H9 (cell line): ENCODE data around the gene SRBD1. TPM values are rescaled to one million over a fixed set of nuclear protein-coding genes. Genes with fewer than 3 reads are reported as not detected.
A peak's percentile ranks its signal among the peaks of the same experiment; 100 is the strongest.

Experiments
- DNase-seq: peaks from one replicate; pipeline ENCODE4 v3.0.0-alpha.2; 2017
- H2AFZ ChIP-seq: one replicate; pipeline ENCODE4 v1.6.1; 2013; ENCODE audit warnings: mild to moderate bottlenecking, low read length, control low read depth, moderate library complexity
- H2AK5ac ChIP-seq: 2 replicates; pipeline ENCODE4 v1.6.1; 2013; ENCODE audit warnings: low read length, control low read depth, mixed read lengths; ENCODE audit not compliant: insufficient read length
- H2BK120ac ChIP-seq: one replicate; pipeline ENCODE4 v1.6.1; 2013; ENCODE audit warnings: low read depth, mild to moderate bottlenecking, low read length, control low read depth, inconsistent platforms; ENCODE audit not compliant: poor library complexity, severe bottlenecking
- H2BK12ac ChIP-seq: 2 replicates; pipeline ENCODE4 v1.6.1; 2013; ENCODE audit warnings: low read length, control low read depth, mixed read lengths, low read depth; ENCODE audit not compliant: insufficient read length
- H2BK15ac ChIP-seq: 2 replicates; pipeline ENCODE4 v1.6.1; 2013; ENCODE audit warnings: low read depth, low read length, control low read depth
- H2BK20ac ChIP-seq: one replicate; pipeline ENCODE4 v1.6.1; 2013; ENCODE audit warnings: low read depth, mild to moderate bottlenecking, low read length, control low read depth, inconsistent platforms; ENCODE audit not compliant: poor library complexity, severe bottlenecking
- H2BK5ac ChIP-seq: 2 replicates; pipeline ENCODE4 v1.6.1; 2013; ENCODE audit warnings: low read length, control low read depth, mixed read lengths; ENCODE audit not compliant: insufficient read length
- H3K14ac ChIP-seq: 2 replicates; pipeline ENCODE4 v1.6.1; 2013; ENCODE audit warnings: low read length, control low read depth; ENCODE audit not compliant: insufficient read depth
- H3K18ac ChIP-seq: 2 replicates; pipeline ENCODE4 v1.6.1; 2013; ENCODE audit warnings: low read depth, mild to moderate bottlenecking, mixed read lengths, low read length, control low read depth; ENCODE audit not compliant: insufficient read length
- H3K23ac ChIP-seq: 2 replicates; pipeline ENCODE4 v1.6.1; 2013; ENCODE audit warnings: low read length, control low read depth, mixed read lengths, low read depth; ENCODE audit not compliant: insufficient read length
- H3K23me2 ChIP-seq: 2 replicates; pipeline ENCODE4 v1.6.1; 2013; ENCODE audit warnings: low read depth, mild to moderate bottlenecking, mixed read lengths, low read length, control low read depth; ENCODE audit not compliant: insufficient read length, poor library complexity, severe bottlenecking
- H3K27ac ChIP-seq: 2 replicates; pipeline ENCODE4 v1.5.1; 2013; ENCODE audit warnings: low read length, control low read depth, mixed read lengths, low read depth; ENCODE audit not compliant: insufficient read length
- H3K27me3 ChIP-seq: 2 replicates; pipeline ENCODE4 v1.6.1; 2013; ENCODE audit warnings: low read length, control low read depth, inconsistent platforms; ENCODE audit not compliant: insufficient read depth
- H3K4ac ChIP-seq: 2 replicates; pipeline ENCODE4 v1.6.1; 2013; ENCODE audit warnings: low read depth, mild to moderate bottlenecking, control low read depth, inconsistent platforms, low read length, moderate library complexity
- H3K4me1 ChIP-seq: 2 replicates; pipeline ENCODE4 v1.6.1; 2013; ENCODE audit warnings: low read length, control low read depth, inconsistent platforms; ENCODE audit not compliant: insufficient read depth
- H3K4me2 ChIP-seq: 2 replicates; pipeline ENCODE4 v1.6.1; 2013; ENCODE audit warnings: low read length, control low read depth, mixed read lengths; ENCODE audit not compliant: insufficient read length, insufficient read depth
- H3K56ac ChIP-seq: 2 replicates; pipeline ENCODE4 v1.6.1; 2013; ENCODE audit warnings: low read depth, mild to moderate bottlenecking, mixed read lengths, low read length, control low read depth; ENCODE audit not compliant: insufficient read length
- H3K79me1 ChIP-seq: 2 replicates; pipeline ENCODE4 v1.6.1; 2013; ENCODE audit warnings: low read depth, mild to moderate bottlenecking, moderate library complexity, low read length, control low read depth, inconsistent platforms; ENCODE audit not compliant: insufficient read depth, poor library complexity, severe bottlenecking
- H3K79me2 ChIP-seq: 2 replicates; pipeline ENCODE4 v1.6.1; 2013; ENCODE audit warnings: low read length, control low read depth, inconsistent platforms; ENCODE audit not compliant: insufficient read depth
- H3K9ac ChIP-seq: 2 replicates; pipeline ENCODE4 v1.6.1; 2013; ENCODE audit warnings: low read length, control low read depth, mixed read lengths; ENCODE audit not compliant: insufficient read length; ENCODE audit errors: extremely low read depth
- H3K9me3 ChIP-seq: one replicate; pipeline ENCODE4 v1.6.1; 2013; ENCODE audit warnings: low read depth, low read length, inconsistent platforms; ENCODE audit not compliant: control insufficient read depth
- H3T11ph ChIP-seq: one replicate; pipeline ENCODE4 v1.6.1; 2013; ENCODE audit warnings: mild to moderate bottlenecking, low read length, control low read depth, inconsistent platforms
- H4K20me1 ChIP-seq: one replicate; pipeline ENCODE4 v1.6.1; 2013; ENCODE audit not compliant: control insufficient read depth, insufficient read length, insufficient read depth
- H4K5ac ChIP-seq: 2 replicates; pipeline ENCODE4 v1.6.1; 2013; ENCODE audit warnings: low read depth, mild to moderate bottlenecking, mixed read lengths, low read length, control low read depth; ENCODE audit not compliant: insufficient read length
- H4K8ac ChIP-seq: replicated peaks from 2 replicates; pipeline ENCODE4 v1.6.1; 2013; ENCODE audit warnings: low read length, control low read depth, mixed read lengths, low read depth; ENCODE audit not compliant: insufficient read length
- H4K91ac ChIP-seq: 2 replicates; pipeline ENCODE4 v1.6.1; 2013; ENCODE audit warnings: low read depth, mild to moderate bottlenecking, moderate library complexity, mixed read lengths, low read length, control low read depth; ENCODE audit not compliant: insufficient read length
- H3K27ac Mint-ChIP-seq, 3 experiments: 2 replicates in 2 of 3; 3 replicates in 1 of 3; pipeline ENCODE4 v1.8.0; 2020 to 2021; ENCODE audit warnings: mixed read lengths in 3 of 3, mild to moderate bottlenecking in 1 of 3, moderate library complexity in 1 of 3
- H3K27me3 Mint-ChIP-seq: 2 replicates; pipeline ENCODE4 v1.8.0; 2021; ENCODE audit warnings: low read depth, mild to moderate bottlenecking, moderate library complexity, mixed read lengths
- H3K36me3 Mint-ChIP-seq, 3 experiments: 2 replicates in 2 of 3; 3 replicates in 1 of 3; pipeline ENCODE4 v1.8.0; 2020 to 2021; ENCODE audit warnings: low read depth in 3 of 3, mixed read lengths in 3 of 3; ENCODE audit not compliant: insufficient read depth in 1 of 3
- H3K4me1 Mint-ChIP-seq, 2 experiments: 2 replicates each; pipeline ENCODE4 v1.8.0; 2020; ENCODE audit warnings: mixed read lengths in 2 of 2
- H3K4me3 Mint-ChIP-seq, 2 experiments: 2 replicates in 1 of 2; 3 replicates in 1 of 2; pipeline ENCODE4 v1.8.0; 2020 to 2021; ENCODE audit warnings: mild to moderate bottlenecking in 2 of 2, mixed read lengths in 2 of 2, moderate library complexity in 1 of 2
- H3K9me3 Mint-ChIP-seq, 2 experiments: 2 replicates in 1 of 2; 3 replicates in 1 of 2; pipeline ENCODE4 v1.8.0; 2020; ENCODE audit warnings: mild to moderate bottlenecking in 2 of 2, mixed read lengths in 2 of 2, moderate library complexity in 1 of 2
- WGBS: extraction: QIAGEN DNeasy Blood & Tissue Kit; methylation state at CpG from one replicate; pipeline ENCODE4 v1.1.7; 2013; ENCODE audit warnings: missing lambda C conversion rate, low lambda C conversion rate, mixed read lengths; ENCODE audit not compliant: insufficient read length; ENCODE audit errors: extremely low coverage; 5-methylcytosine and 5-hydroxymethylcytosine counted together
- total RNA-seq: library from RNA; stranded (reverse); gene quantifications from 2 replicates; pipeline ENCODE4 v1.2.1, GENCODE V29; 2021
- TF ChIP-seq, protein P1 (sequence below): fragments of 200-600 bp; sonication (generic); conservative IDR thresholded peaks from 3 replicates; pipeline ENCODE4 v1.8.0; 2021; ENCODE audit warnings: antibody characterized with exemption, mild to moderate bottlenecking

SRBD1 gene
- total RNA-seq, 1 experiment from 2014 or later, result 18.3 TPM

DNA sequence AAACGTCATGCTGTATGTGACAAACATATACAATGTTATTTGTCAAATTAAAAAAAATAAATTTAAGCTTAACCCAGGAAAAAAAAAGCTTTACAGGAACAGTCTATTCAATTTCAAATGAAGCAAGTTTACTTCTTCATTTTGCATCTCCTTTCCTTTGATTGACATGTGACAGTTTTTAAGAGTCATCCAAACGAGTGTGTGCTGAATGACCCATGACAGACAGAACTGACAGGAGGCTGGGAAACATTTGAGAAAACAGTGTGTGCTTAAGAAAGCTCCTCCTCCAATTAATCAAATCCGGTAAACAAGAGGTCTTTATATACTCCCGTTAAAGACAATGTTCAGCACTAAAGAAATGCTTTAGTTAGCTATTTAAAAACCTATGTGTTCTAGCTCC is 177.7 kb downstream of the SRBD1 start:
- Mint-ChIP-seq H3K27me3 (no peaks in the 10 kb centered on the region), H3K9me3 (peaks cover 25 to 32% of the 10 kb centered on the region in 2 experiments), H3K4me3 (no peak overlapping the region), H3K27ac (peak overlapping the region in 1 of 3 experiments; percentile 23; a peak in 1 of 7 replicates), H3K36me3 (peaks cover 20 to 41% (median 38%) of the 10 kb centered on the region in 3 experiments), H3K4me1 (peaks cover 12% of the 10 kb centered on the region in 2 experiments)
- no peak overlapping the region for H2BK120ac ChIP-seq
- H4K5ac ChIP-seq, result no peak overlapping the region
- no peaks in the 10 kb centered on the region for H3K27me3 ChIP-seq
- no peak overlapping the region for H2BK5ac ChIP-seq
- no peak overlapping the region for H3K4ac ChIP-seq
- no peak overlapping the region for H2BK12ac ChIP-seq
- H3K23me2 ChIP-seq, result no peaks in the 10 kb centered on the region
- H4K91ac ChIP-seq, result no peak overlapping the region
- H3K4me1 ChIP-seq, result no peaks in the 10 kb centered on the region
- no peaks in the 10 kb centered on the region for H4K20me1 ChIP-seq
- H3K79me1 ChIP-seq, result no peaks in the 10 kb centered on the region
- no peak overlapping the region for H3K14ac ChIP-seq
- H3K79me2 ChIP-seq, result no peaks in the 10 kb centered on the region
- H3K27ac ChIP-seq, result no peak overlapping the region
- no peak overlapping the region for H3K56ac ChIP-seq
- TF ChIP-seq, protein P1, sequence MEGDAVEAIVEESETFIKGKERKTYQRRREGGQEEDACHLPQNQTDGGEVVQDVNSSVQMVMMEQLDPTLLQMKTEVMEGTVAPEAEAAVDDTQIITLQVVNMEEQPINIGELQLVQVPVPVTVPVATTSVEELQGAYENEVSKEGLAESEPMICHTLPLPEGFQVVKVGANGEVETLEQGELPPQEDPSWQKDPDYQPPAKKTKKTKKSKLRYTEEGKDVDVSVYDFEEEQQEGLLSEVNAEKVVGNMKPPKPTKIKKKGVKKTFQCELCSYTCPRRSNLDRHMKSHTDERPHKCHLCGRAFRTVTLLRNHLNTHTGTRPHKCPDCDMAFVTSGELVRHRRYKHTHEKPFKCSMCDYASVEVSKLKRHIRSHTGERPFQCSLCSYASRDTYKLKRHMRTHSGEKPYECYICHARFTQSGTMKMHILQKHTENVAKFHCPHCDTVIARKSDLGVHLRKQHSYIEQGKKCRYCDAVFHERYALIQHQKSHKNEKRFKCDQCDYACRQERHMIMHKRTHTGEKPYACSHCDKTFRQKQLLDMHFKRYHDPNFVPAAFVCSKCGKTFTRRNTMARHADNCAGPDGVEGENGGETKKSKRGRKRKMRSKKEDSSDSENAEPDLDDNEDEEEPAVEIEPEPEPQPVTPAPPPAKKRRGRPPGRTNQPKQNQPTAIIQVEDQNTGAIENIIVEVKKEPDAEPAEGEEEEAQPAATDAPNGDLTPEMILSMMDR, result no peak
- H3K9me3 ChIP-seq, result no peaks in the 10 kb centered on the region
- no peak overlapping the region for H3K9ac ChIP-seq
- H2BK15ac ChIP-seq, result no peak overlapping the region
- no peak overlapping the region for H3K4me2 ChIP-seq
- H4K8ac ChIP-seq, result no peak overlapping the region
- H2BK20ac ChIP-seq, result no peak overlapping the region
- H2AK5ac ChIP-seq, result no peak overlapping the region
- H3T11ph ChIP-seq, result no peak overlapping the region
- H3K23ac ChIP-seq, result no peak overlapping the region
- no peak overlapping the region for H3K18ac ChIP-seq
- WGBS, result no CpG with 5 or more reads among the region's 4 CpGs
- H2AFZ ChIP-seq, result no peak overlapping the region
- DNase-seq, result no peak
